A673 (cell line): ENCODE results near the gene CERS6.

Experiments
- CTCF ChIP-seq: fragments of 300-800, 200-600 bp; sonication (generic); conservative IDR thresholded peaks from 2 replicates; pipeline ENCODE4 v1.5.1; 2017; ENCODE audit warnings: low read depth, mild to moderate bottlenecking, antibody characterized with exemption, low read length, moderate library complexity, mixed read lengths
- EZH2 ChIP-seq: fragments of 200-600 bp; sonication (generic); IDR thresholded peaks from 2 replicates; pipeline ENCODE4 v1.6.1; 2017; ENCODE audit warnings: borderline replicate concordance, low read depth, mild to moderate bottlenecking, mixed read lengths, antibody characterized with exemption, low read length; ENCODE audit not compliant: poor library complexity, severe bottlenecking

DNA sequence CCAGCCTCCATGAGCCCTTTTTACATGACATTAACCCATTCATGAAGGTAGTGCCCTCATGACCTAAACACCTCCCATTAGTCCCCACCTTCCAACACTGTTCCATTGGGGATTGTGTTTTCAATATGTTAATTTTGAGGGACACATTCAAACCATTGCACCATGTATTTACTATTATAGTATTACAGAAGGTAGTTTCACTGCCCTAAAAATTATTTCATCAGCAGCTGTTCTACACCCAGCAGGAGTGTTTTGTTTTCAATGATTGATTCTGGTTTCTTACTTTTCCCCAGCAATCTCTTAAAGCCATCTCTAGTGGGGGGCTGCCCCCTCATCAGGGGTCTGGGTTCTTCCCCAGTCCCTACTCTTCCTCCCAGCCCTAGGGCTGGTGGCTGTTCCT lies 71.9 kb downstream of the CERS6 start:
- TF ChIP-seq CTCF (no peak), EZH2 (no peak)
